K562 (cell line): ENCODE results near the gene MED31. TPM values are rescaled to one million over a fixed set of nuclear protein-coding genes. Genes with fewer than 3 reads are reported as not detected.

Experiments
- ATAC-seq: fragments of 200-7000 bp; cut with Tn5 transposase; 3 replicates; pipeline ENCODE4 v1.9.1; 2020; ENCODE audit warnings: moderate library complexity
- BruUV-seq: library from RNA; stranded (reverse); fragments of 400-500 nt; replicated peaks from 2 replicates; lab custom pipeline; 2021; lab: Mats Ljungman, UMichigan
- CTCF ChIA-PET: fragments of 300-600 bp; formaldehyde crosslinking; extraction: SDS; loops from one replicate; lab custom pipeline; 2021; ENCODE audit warnings: low intra/inter-chr PET ratio; lab: Yijun Ruan, JAX
- POLR2A ChIA-PET: fragments of 300-600, 350-650 bp; sonication (Branson Sonifier 250); formaldehyde crosslinking; extraction: SDS; loops from one replicate; lab custom pipeline; 2021; ENCODE audit warnings: antibody characterized with exemption, inconsistent platforms; lab: Yijun Ruan, JAX
- DNase-seq, 4 experiments: peaks; one replicate each; pipeline versions ENCODE4 v3.0.0 to v3.0.0-alpha.2; 2011 to 2018; ENCODE audit warnings: low spot score in 3 of 4, mixed read lengths in 3 of 4; ENCODE audit errors: extremely low read depth in 1 of 4
- FAIRE-seq: peaks from 2 replicates; lab custom pipeline; 2011; peaks lifted over from hg19 to GRCh38; lab: Jason Lieb, UNC
- H2AFZ ChIP-seq: 2 replicates; pipeline ENCODE4 v1.6.0; 2011; ENCODE audit warnings: low read depth, low read length, control low read depth, inconsistent platforms
- H3K27ac ChIP-seq: fragments of 200-600 bp; 3 replicates; pipeline ENCODE4 v1.8.0; 2011; ENCODE audit warnings: low read depth, mild to moderate bottlenecking, control low read depth, inconsistent platforms, low read length, moderate library complexity, mixed read lengths; ENCODE audit errors: extremely low read depth
- H3K27me3 ChIP-seq, 2 experiments: fragments of 300-600 bp in 1 of 2; 2 replicates in 1 of 2; 3 replicates in 1 of 2; pipeline versions ENCODE4 v1.6.0 to v1.8.0; 2011; ENCODE audit warnings: inconsistent platforms in 2 of 2, low read length in 2 of 2, mild to moderate bottlenecking in 1 of 2, mixed read lengths in 1 of 2, moderate library complexity in 1 of 2; ENCODE audit not compliant: control insufficient read depth in 2 of 2, insufficient read depth in 2 of 2
- H3K36me3 ChIP-seq: fragments of 300-600 bp; 3 replicates; pipeline ENCODE4 v1.8.0; 2011; ENCODE audit warnings: mild to moderate bottlenecking, low read length, inconsistent platforms; ENCODE audit not compliant: control insufficient read depth, insufficient read depth
- H3K4me1 ChIP-seq, 2 experiments: fragments of 200-600 bp in 1 of 2; replicated peaks in 1 of 2; 2 replicates in 1 of 2; 3 replicates in 1 of 2; pipeline versions ENCODE4 v1.5.1 to v1.8.0; 2011; ENCODE audit warnings: inconsistent platforms in 2 of 2, low read length in 2 of 2, mild to moderate bottlenecking in 1 of 2, mixed read lengths in 1 of 2, moderate library complexity in 1 of 2; ENCODE audit not compliant: control insufficient read depth in 2 of 2, insufficient read depth in 2 of 2
- H3K4me2 ChIP-seq: 2 replicates; pipeline ENCODE4 v1.6.1; 2011; ENCODE audit warnings: low read length, control low read depth, inconsistent platforms, mixed read lengths; ENCODE audit not compliant: insufficient read depth
- H3K4me3 ChIP-seq: fragments of 200-600 bp; sonication (generic), shearing (Covaris generic); 2 replicates; pipeline ENCODE4 v1.5.1; 2016; ENCODE audit warnings: control low read depth, inconsistent platforms
- H3K79me2 ChIP-seq: fragments of 200-600 bp; 3 replicates; pipeline ENCODE4 v1.8.0; 2011; ENCODE audit warnings: low read length, inconsistent platforms; ENCODE audit not compliant: control insufficient read depth, insufficient read depth
- H3K9ac ChIP-seq, 2 experiments: 2 replicates each; pipeline versions ENCODE4 v1.6.0 to v1.6.1; 2011; ENCODE audit warnings: low read depth in 2 of 2, low read length in 2 of 2, control low read depth in 1 of 2, inconsistent platforms in 1 of 2, mild to moderate bottlenecking in 1 of 2, mixed read lengths in 1 of 2; ENCODE audit not compliant: insufficient read depth in 1 of 2
- H3K9me1 ChIP-seq: one replicate; pipeline ENCODE4 v1.6.0; 2011; ENCODE audit warnings: inconsistent platforms, mild to moderate bottlenecking, low read length, moderate library complexity; ENCODE audit not compliant: control insufficient read depth, insufficient read depth
- H3K9me3 ChIP-seq: replicated peaks from 2 replicates; pipeline ENCODE4 v1.5.1; 2011; ENCODE audit warnings: low read depth, low read length, inconsistent platforms; ENCODE audit not compliant: control insufficient read depth, insufficient read depth
- H4K20me1 ChIP-seq: replicated peaks from 2 replicates; pipeline ENCODE4 v1.6.1; 2011; ENCODE audit warnings: low read length, inconsistent platforms, mixed read lengths; ENCODE audit not compliant: control insufficient read depth, insufficient read depth
- ATF6 ChIP-seq: sonication (generic); formaldehyde crosslinking; IDR thresholded peaks from 2 replicates; pipeline ENCODE4 v1.4.0; 2020; ENCODE audit warnings: mild to moderate bottlenecking, missing genetic modification reagents
- ETS1 ChIP-seq: conservative IDR thresholded peaks from 2 replicates; pipeline ENCODE4 v1.6.1; 2011; ENCODE audit warnings: low read depth, mild to moderate bottlenecking, low read length; ENCODE audit not compliant: control insufficient read depth
- EZH2 ChIP-seq: IDR thresholded peaks from 2 replicates; pipeline ENCODE4 v1.6.1; 2012; ENCODE audit warnings: low read depth, mild to moderate bottlenecking, inconsistent platforms, low read length, borderline replicate concordance
- HNRNPK ChIP-seq: fragments of 200-400 bp; formaldehyde crosslinking; IDR thresholded peaks from one replicate; pipeline ENCODE4 v1.6.1; 2018; ENCODE audit warnings: mild to moderate bottlenecking, low read depth, low read length; ENCODE audit not compliant: poor library complexity, severe bottlenecking
- KLF10 ChIP-seq: fragments of 250-450 bp; sonication (Bioruptor Pico); IDR thresholded peaks from 2 replicates; pipeline ENCODE4 v1.6.1; 2021; ENCODE audit warnings: matching md5 sums
- RB1 ChIP-seq: fragments of 450-650 bp; IDR thresholded peaks from 2 replicates; pipeline ENCODE4 v1.6.1; 2017; ENCODE audit warnings: low read depth, mild to moderate bottlenecking
- SFPQ ChIP-seq: fragments of 200-400 bp; formaldehyde crosslinking; IDR thresholded peaks from 2 replicates; pipeline ENCODE4 v1.6.1; 2017; ENCODE audit warnings: mild to moderate bottlenecking, low read depth, low read length, moderate library complexity
- ZBTB1 ChIP-seq: sonication (generic); formaldehyde crosslinking; IDR thresholded peaks from 2 replicates; pipeline ENCODE4 v1.8.1; 2023; ENCODE audit warnings: missing genetic modification reagents, low read depth, mild to moderate bottlenecking, borderline replicate concordance
- ZNF274 ChIP-seq: IDR thresholded peaks from 2 replicates; pipeline ENCODE4 v1.6.1; 2011; ENCODE audit warnings: low read depth, mild to moderate bottlenecking, low read length, moderate library complexity, borderline replicate concordance
- WGBS: fragments of 100-300 bp; shearing (Covaris generic); methylation state at CpG from one replicate; pipeline ENCODE4 v1.1.6; 2016; ENCODE audit warnings: low coverage, mixed read lengths; ENCODE audit not compliant: insufficient coverage; ENCODE audit errors: missing lambda C conversion rate; 5-methylcytosine and 5-hydroxymethylcytosine counted together
- in situ Hi-C: fragments of 300-500 bp; cut with MboI; formaldehyde crosslinking; loops from 4 replicates; pipeline ENCODE4 v1.15.0; 2018; ENCODE audit warnings: inconsistent platforms, mixed read lengths
- intact Hi-C: fragments of 100-400 bp; cut with micrococcal nuclease; formaldehyde crosslinking; loops from 2 replicates; pipeline ENCODE4 v1.14.2; 2022
- polyA plus RNA-seq, 8 experiments: library from polyadenylated mRNA; depleted of rRNA in 4 of 8; stranded (reverse) in 5 of 8; unstranded in 3 of 8; fragments of >200 nt; fragmentation: Nextera tagmentation in 2 of 8; fragmentation: Illumina TruSeq in 1 of 8; extraction: Ambion mirVana in 2 of 8; extraction: Trizol in 1 of 8; gene quantifications; 2 replicates each; pipeline versions ENCODE4 v1.2.1 to v1.2.3, GENCODE V29; 2011 to 2014; ENCODE audit warnings: inconsistent platforms in 1 of 8, missing spikeins in 1 of 8
- total RNA-seq, 7 experiments: library from RNA; depleted of rRNA in 6 of 7; stranded (reverse); fragments of >200 nt in 6 of 7; fragmentation: Illumina TruSeq in 2 of 7; extraction: Trizol in 2 of 7; gene quantifications; 2 replicates each; pipeline versions ENCODE4 v1.2.1 to v1.2.3, GENCODE V29; 2011 to 2021; ENCODE audit warnings: low replicate concordance in 1 of 7

The MED31 gene
- total and polyA plus RNA-seq, 9 of the 15 experiments (the other 6 are each of a cell fraction or from before 2014, with no cell fraction given) = 6.4 to 39.9 (median 14.6) TPM

GRCh38 chr17:6691546-6691945 lies 40.1 kb upstream of the MED31 start:
- ATAC-seq (no peak), DNase-seq (no peak), FAIRE-seq (no peak)
- Histone ChIP-seq H3K27ac (no peak overlapping the region), H3K36me3 (no peaks in the 10 kb centered on the region), H2AFZ (no peak overlapping the region), H3K4me3 (no peak overlapping the region), H3K27me3 (peaks cover 5 to 44% of the 10 kb centered on the region in 2 experiments; a peak in 4 of 5 replicates), H3K4me2 (no peak overlapping the region), H3K9ac (no peak overlapping the region), H3K4me1 (no peaks in the 10 kb centered on the region), H4K20me1 (no peaks in the 10 kb centered on the region), H3K9me3 (no peaks in the 10 kb centered on the region), H3K9me1 (no peaks in the 10 kb centered on the region), H3K79me2 (no peaks in the 10 kb centered on the region)
- POLR2A ChIA-PET = no interaction called here
- TF ChIP-seq SFPQ (no peak), KLF10 (CRISPR knock-in tag) (no peak)
- 0% methylated on average over 3 of the region's 3 CpGs for WGBS
- in situ Hi-C loops (no loop called here), intact Hi-C loops (no loop called here)
- CTCF ChIA-PET = no interaction called here
- no TSS peak for BruUV-seq

GRCh38 chr17:6690641-6691040 lies 39.2 kb upstream of the MED31 start:
- Histone ChIP-seq H3K9me1 (no peaks in the 10 kb centered on the region), H3K9ac (no peak overlapping the region), H3K9me3 (no peaks in the 10 kb centered on the region), H3K4me3 (no peak overlapping the region), H4K20me1 (no peaks in the 10 kb centered on the region), H3K27me3 (peaks cover 7 to 44% of the 10 kb centered on the region in 2 experiments; a peak in 4 of 5 replicates), H3K4me1 (no peaks in the 10 kb centered on the region), H2AFZ (no peak overlapping the region), H3K36me3 (no peaks in the 10 kb centered on the region), H3K4me2 (no peak overlapping the region), H3K27ac (no peak overlapping the region), H3K79me2 (no peaks in the 10 kb centered on the region)
- intact Hi-C loops (no loop called here), in situ Hi-C loops (no loop called here)
- ChIA-PET POLR2A (interaction anchor here (0.7 kb wide), 1 partner anchor 1091 kb away, joined by 4 read pairs; no protein-coding TSS in a partner anchor), CTCF (no interaction called here)
- BruUV-seq = no TSS peak
- ATAC-seq (no peak), FAIRE-seq (no peak), DNase-seq (no peak)
- 0% methylated on average over 7 of the region's 11 CpGs for WGBS
- TF ChIP-seq ATF6 (no peak), RB1 (no peak), ZBTB1 (CRISPR knock-in tag) (no peak), ZNF274 (no peak), EZH2 (no peak), HNRNPK (no peak), ETS1 (no peak)
